IMR-90 (cell line): ENCODE measurements around the gene PLXNA3. TPM values are rescaled to one million over a fixed set of nuclear protein-coding genes. Genes with fewer than 3 reads are reported as not detected.

Source experiments
- ATAC-seq: fragments of 200-7000 bp; cut with Tn5 transposase; 2 replicates; pipeline ENCODE4 v1.9.1; 2020; ENCODE audit warnings: low read depth, mild to moderate bottlenecking, moderate library complexity
- BruUV-seq: library from RNA; stranded (reverse); fragments of 400-500 nt; replicated peaks from 2 replicates; lab custom pipeline; 2021; lab: Mats Ljungman, UMichigan
- CTCF ChIA-PET: fragments of 300-600 bp; formaldehyde crosslinking; extraction: SDS; loops from one replicate; lab custom pipeline; 2021; ENCODE audit warnings: antibody characterized with exemption; lab: Yijun Ruan, JAX
- POLR2A ChIA-PET: fragments of 300-600 bp; sonication (Branson Sonifier 250); formaldehyde crosslinking; loops from one replicate; lab custom pipeline; 2022; ENCODE audit warnings: antibody characterized with exemption; ENCODE audit not compliant: unreplicated experiment; lab: Charles Lee
- DNase-seq: peaks from one replicate; pipeline ENCODE4 v3.0.0; 2013
- H2AFZ ChIP-seq: replicated peaks from 2 replicates; pipeline ENCODE3; 2013; ENCODE audit warnings: low read length, mild to moderate bottlenecking; ENCODE audit not compliant: poor library complexity
- H2AK5ac ChIP-seq: 2 replicates; pipeline ENCODE4 v1.6.1; 2013; ENCODE audit warnings: low read depth, low read length, inconsistent platforms
- H2AK9ac ChIP-seq: replicated peaks from 2 replicates; pipeline ENCODE3; 2013; ENCODE audit warnings: mild to moderate bottlenecking, low read depth, low read length, moderate library complexity; ENCODE audit not compliant: poor library complexity
- H2BK120ac ChIP-seq: 2 replicates; pipeline ENCODE4 v1.6.1; 2013; ENCODE audit warnings: low read depth, low read length, inconsistent platforms
- H2BK15ac ChIP-seq: 3 replicates; pipeline ENCODE4 v1.6.1; 2013; ENCODE audit warnings: low read depth, low read length, inconsistent platforms
- H2BK20ac ChIP-seq: 2 replicates; pipeline ENCODE4 v1.6.1; 2013; ENCODE audit warnings: low read depth, mild to moderate bottlenecking, inconsistent platforms, low read length, moderate library complexity
- H2BK5ac ChIP-seq: 2 replicates; pipeline ENCODE4 v1.6.1; 2013; ENCODE audit warnings: mild to moderate bottlenecking, low read depth, low read length, inconsistent platforms; ENCODE audit not compliant: poor library complexity, severe bottlenecking
- H3K14ac ChIP-seq: replicated peaks from 2 replicates; pipeline ENCODE4 v1.6.1; 2013; ENCODE audit warnings: low read depth, low read length, inconsistent platforms
- H3K18ac ChIP-seq: 2 replicates; pipeline ENCODE4 v1.6.1; 2013; ENCODE audit warnings: low read depth, low read length, control low read depth
- H3K23ac ChIP-seq: 2 replicates; pipeline ENCODE4 v1.6.1; 2013; ENCODE audit warnings: low read depth, low read length, inconsistent platforms
- H3K27ac ChIP-seq: 2 replicates; pipeline ENCODE4 v1.5.1; 2013; ENCODE audit warnings: mild to moderate bottlenecking, control low read depth, low read length; ENCODE audit not compliant: insufficient read depth
- H3K27me3 ChIP-seq: 2 replicates; pipeline ENCODE4 v1.6.1; 2013; ENCODE audit warnings: low read length; ENCODE audit not compliant: control insufficient read depth, insufficient read depth
- H3K36me3 ChIP-seq: 2 replicates; pipeline ENCODE4 v1.6.1; 2013; ENCODE audit warnings: low read length, mixed read lengths; ENCODE audit not compliant: control insufficient read depth, insufficient read depth
- H3K4ac ChIP-seq: 2 replicates; pipeline ENCODE4 v1.6.1; 2013; ENCODE audit warnings: low read depth, low read length, inconsistent platforms
- H3K4me1 ChIP-seq: 2 replicates; pipeline ENCODE4 v1.6.1; 2013; ENCODE audit warnings: low read length, mixed read lengths; ENCODE audit not compliant: control insufficient read depth, insufficient read depth
- H3K4me2 ChIP-seq: 2 replicates; pipeline ENCODE4 v1.6.1; 2013; ENCODE audit warnings: low read depth, mild to moderate bottlenecking, control low read depth, low read length, moderate library complexity
- H3K4me3 ChIP-seq: 2 replicates; pipeline ENCODE4 v1.5.1; 2013; ENCODE audit warnings: low read depth, mild to moderate bottlenecking, control low read depth, low read length, moderate library complexity; ENCODE audit not compliant: insufficient read depth
- H3K56ac ChIP-seq: 2 replicates; pipeline ENCODE4 v1.6.1; 2013; ENCODE audit warnings: low read length, inconsistent platforms; ENCODE audit not compliant: insufficient read depth; ENCODE audit errors: extremely low read depth
- H3K79me1 ChIP-seq, 2 experiments: 2 replicates each; pipeline ENCODE4 v1.6.1; 2013; ENCODE audit warnings: low read length in 2 of 2, inconsistent platforms in 1 of 2, low read depth in 1 of 2
- H3K9ac ChIP-seq: 2 replicates; pipeline ENCODE4 v1.6.1; 2013; ENCODE audit warnings: low read depth, low read length, control low read depth
- H3K9me1 ChIP-seq: 2 replicates; pipeline ENCODE4 v1.6.1; 2013; ENCODE audit warnings: low read length, inconsistent platforms; ENCODE audit not compliant: insufficient read depth
- H3K9me3 ChIP-seq: 2 replicates; pipeline ENCODE4 v1.6.1; 2013; ENCODE audit warnings: low read length; ENCODE audit not compliant: control insufficient read depth, insufficient read depth
- H4K20me1 ChIP-seq: 2 replicates; pipeline ENCODE4 v1.6.1; 2013; ENCODE audit warnings: low read length, inconsistent platforms; ENCODE audit not compliant: insufficient read depth
- H4K5ac ChIP-seq: 2 replicates; pipeline ENCODE4 v1.6.1; 2013; ENCODE audit warnings: mild to moderate bottlenecking, low read depth, low read length, control low read depth
- H4K8ac ChIP-seq, 2 experiments: 2 replicates each; pipeline ENCODE4 v1.6.1; 2013; ENCODE audit warnings: low read depth in 2 of 2, low read length in 2 of 2, control low read depth in 1 of 2, inconsistent platforms in 1 of 2
- H4K91ac ChIP-seq: 2 replicates; pipeline ENCODE4 v1.6.1; 2013; ENCODE audit warnings: low read depth, low read length, inconsistent platforms; ENCODE audit not compliant: insufficient read depth
- CEBPB ChIP-seq: IDR thresholded peaks from 2 replicates; pipeline ENCODE4 v1.6.1; 2012; ENCODE audit warnings: low read depth, low read length, improper control_type of control experiment
- WGBS, 2 experiments: methylation state at CpG; one replicate each; pipeline versions ENCODE4 v1.1.5 to v1.1.7; 2013; ENCODE audit warnings: missing lambda C conversion rate in 2 of 2; ENCODE audit not compliant: insufficient read length in 1 of 2; ENCODE audit errors: extremely low coverage in 2 of 2; 5-methylcytosine and 5-hydroxymethylcytosine counted together
- dilution Hi-C: fragments of 300-500 bp; cut with HindIII; formaldehyde crosslinking; loops from one replicate; pipeline ENCODE4 v1.14.3; 2018; ENCODE audit warnings: low sequenced_read_pairs; ENCODE audit not compliant: unreplicated experiment
- in situ Hi-C: fragments of 300-500 bp; cut with MboI; formaldehyde crosslinking; loops from 3 replicates; pipeline ENCODE4 v1.14.3; 2019; ENCODE audit warnings: low sequenced_read_pairs, inconsistent platforms, mixed read lengths
- intact Hi-C: fragments of 100-400 bp; cut with micrococcal nuclease; formaldehyde crosslinking; loops from 2 replicates; pipeline ENCODE4 v1.10.0; 2022
- polyA plus RNA-seq, 3 experiments: library from polyadenylated mRNA; depleted of rRNA; stranded (reverse); fragments of >200 nt; gene quantifications; 2 replicates each; pipeline ENCODE4 v1.2.3, GENCODE V29; 2012; ENCODE audit warnings: low replicate concordance in 1 of 3
- total RNA-seq: library from RNA; depleted of rRNA; stranded (reverse); fragments of >200 nt; gene quantifications from 2 replicates; pipeline ENCODE4 v1.2.3, GENCODE V29; 2012

PLXNA3 gene
- total and polyA plus RNA-seq, 2 of the 4 experiments (the other 2 are of a cell fraction): 4.3 to 111 TPM

DNA sequence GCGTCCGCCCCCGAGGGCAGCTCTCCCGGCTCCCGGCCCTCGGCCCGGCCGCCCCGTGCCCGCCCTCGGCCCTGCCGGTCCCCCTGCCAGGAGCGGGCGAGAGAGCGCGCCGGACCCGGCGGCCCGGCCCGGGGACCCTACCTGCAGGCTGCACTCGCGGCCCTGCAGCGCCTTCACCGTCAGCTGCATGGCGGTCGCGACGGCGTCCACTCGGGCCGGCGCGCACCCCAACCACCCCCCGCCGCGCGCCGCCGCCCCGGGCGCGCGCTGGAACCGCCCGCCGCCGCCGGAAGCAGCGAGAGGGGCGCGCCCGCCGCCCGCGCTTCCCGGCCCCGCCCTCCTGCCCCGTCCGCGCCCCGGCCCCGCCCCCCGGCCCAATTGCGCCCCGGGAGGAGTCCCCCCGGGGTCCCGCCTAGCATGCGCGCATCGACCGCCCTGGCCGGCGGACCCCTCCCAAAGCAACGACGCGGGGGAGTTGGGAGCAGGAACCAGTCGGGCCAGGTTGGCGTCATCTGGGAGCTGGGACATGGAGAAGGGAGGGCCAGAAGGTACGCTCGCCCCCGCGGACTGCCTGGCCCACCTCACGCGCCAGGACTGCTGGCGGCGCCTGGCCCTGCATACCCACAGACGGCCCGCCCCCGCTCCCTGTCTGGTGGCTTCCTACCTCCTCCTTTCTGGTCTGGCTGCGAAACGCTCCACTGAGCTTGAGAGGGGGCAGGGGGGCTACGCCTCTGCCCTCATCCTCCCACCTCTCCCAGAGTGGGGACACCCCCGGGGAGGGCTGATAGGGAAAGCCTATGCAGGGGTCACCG is 28.5 kb downstream of the PLXNA3 start, which contains the start of gene UBL4A:
TSS of gene UBL4A (minus strand) at position 220 of the 812 bp plus-strand sequence. CDS start at position 189, 31 bp downstream.
- intact Hi-C loops (no loop called here), dilution Hi-C loops (no loop called here), in situ Hi-C loops (no loop called here)
- Histone ChIP-seq H2AK5ac (peak within 1 kb of the TSS; percentile 67), H2AK9ac (peak within 1 kb of the TSS; percentile 99), H3K79me1 (peaks cover 3 to 38% of the 10 kb centered on the region in 2 experiments; a peak in 3 of 4 replicates), H3K4ac (peak within 1 kb of the TSS; percentile 68), H3K27ac (peak within 1 kb of the TSS; percentile 85), H3K4me1 (peaks cover 4% of the 10 kb centered on the region; the same call in 1 of the 2 replicates), H4K8ac (peak within 1 kb of the TSS; percentile 66 to 78; a peak in 3 of 4 replicates), H3K9ac (peak within 1 kb of the TSS; percentile 86), H2BK20ac (no peak within 1 kb of the TSS), H3K36me3 (peaks cover 16% of the 10 kb centered on the region; the same call in 1 of the 2 replicates), H4K20me1 (peaks cover 4% of the 10 kb centered on the region; the same call in 1 of the 2 replicates), H3K27me3 (no peaks in the 10 kb centered on the region), H3K14ac (peak within 1 kb of the TSS; percentile 82; the same call in 1 of the 2 replicates), H2AFZ (peak within 1 kb of the TSS; percentile 88), H4K91ac (peak within 1 kb of the TSS; percentile 62; the same call in 1 of the 2 replicates), H3K4me3 (peak within 1 kb of the TSS; percentile 86), H2BK120ac (no peak within 1 kb of the TSS; the same call in 1 of the 2 replicates), H3K9me1 (peaks cover 8% of the 10 kb centered on the region; the same call in 1 of the 2 replicates), H3K9me3 (no peaks in the 10 kb centered on the region), H3K4me2 (peak within 1 kb of the TSS; percentile 80), H3K18ac (peak within 1 kb of the TSS; percentile 78), H3K56ac (0 out of 2 replicates have a peak within 1 kb of the TSS, but pooled peaks have one; percentile 41), H3K23ac (peak within 1 kb of the TSS; percentile 42; the same call in 1 of the 2 replicates), H2BK15ac (peak within 1 kb of the TSS; percentile 39; the same call in 1 of the 3 replicates), H4K5ac (peak within 1 kb of the TSS; percentile 46), H2BK5ac (peak within 1 kb of the TSS; percentile 83)
- TF ChIP-seq CEBPB: no peak
- CTCF ChIA-PET: no interaction called here
- DNase-seq (peak; percentile 11), ATAC-seq (peak; percentile 43)
- POLR2A ChIA-PET: interaction anchor here (0.6 kb wide), 1 partner anchor 36 kb away, joined by 6 read pairs; no protein-coding TSS in a partner anchor
- no TSS peak for BruUV-seq
- 35% methylated on average over 15 of the region's 95 CpGs; no CpG with 5 or more reads in 1 of the 2 experiments for WGBS, 2 experiments
